Liver (tissue), 3 donors: ENCODE results near the gene OTOG.

Experiments
- CTCF ChIP-seq: fragments of 150-350 bp; IDR thresholded peaks from 2 replicates; pipeline ENCODE4 v1.5.1; 2017; ENCODE audit warnings: improper control_type of control experiment, low read depth, low read length; ENCODE audit not compliant: missing input control
- FOXA1 ChIP-seq: IDR thresholded peaks from 2 replicates; pipeline ENCODE4 v1.6.1; 2016; ENCODE audit warnings: antibody characterized with exemption
- FOXA2 ChIP-seq: IDR thresholded peaks from 2 replicates; pipeline ENCODE4 v1.6.1; 2016; ENCODE audit warnings: antibody characterized with exemption
- GABPA ChIP-seq, 2 donors: IDR thresholded peaks in 1 of 2; conservative IDR thresholded peaks in 1 of 2; 2 replicates each; pipeline ENCODE4 v1.6.1; 2016; ENCODE audit warnings: antibody characterized with exemption in 2 of 2, mild to moderate bottlenecking in 1 of 2, moderate library complexity in 1 of 2
- JUND ChIP-seq, 2 donors: IDR thresholded peaks; 2 replicates each; pipeline ENCODE4 v1.6.1; 2016; ENCODE audit warnings: antibody characterized with exemption in 2 of 2
- MAX ChIP-seq: IDR thresholded peaks from 2 replicates; pipeline ENCODE4 v1.6.1; 2016; ENCODE audit warnings: antibody characterized with exemption
- REST ChIP-seq: IDR thresholded peaks from 2 replicates; pipeline ENCODE4 v1.6.1; 2016; ENCODE audit warnings: antibody characterized with exemption, mild to moderate bottlenecking
- RXRA ChIP-seq, 2 donors: IDR thresholded peaks; 2 replicates each; pipeline ENCODE4 v1.6.1; 2017 to 2018; ENCODE audit warnings: antibody characterized with exemption in 2 of 2, mild to moderate bottlenecking in 1 of 2
- SP1 ChIP-seq: IDR thresholded peaks from 2 replicates; pipeline ENCODE4 v1.6.1; 2018; ENCODE audit warnings: antibody characterized with exemption, mild to moderate bottlenecking
- TAF1 ChIP-seq: conservative IDR thresholded peaks from 2 replicates; pipeline ENCODE4 v1.6.1; 2016; ENCODE audit warnings: antibody characterized with exemption, mild to moderate bottlenecking
- YY1 ChIP-seq: IDR thresholded peaks from 2 replicates; pipeline ENCODE4 v1.6.1; 2016; ENCODE audit warnings: antibody characterized with exemption, mild to moderate bottlenecking
- ZBTB33 ChIP-seq: IDR thresholded peaks from 2 replicates; pipeline ENCODE4 v1.6.1; 2016; ENCODE audit warnings: antibody characterized with exemption
- donor health status: healthy.
- donor health status: healthy.

GRCh38 chr11:17588721-17589120 is 41.7 kb downstream of the OTOG start:
- TF ChIP-seq CTCF: no peak
- TF ChIP-seq REST: no peak
- no peak for TF ChIP-seq MAX
- TF ChIP-seq FOXA2: no peak
- TF ChIP-seq GABPA (IDR thresholded peaks at IDR 0.05 in 1 of 2, conservative IDR thresholded peaks at IDR 0.05 in 1 of 2): no peak
- TF ChIP-seq SP1: no peak
- TF ChIP-seq YY1: no peak
- TF ChIP-seq ZBTB33: no peak
- TF ChIP-seq RXRA (IDR thresholded peaks at IDR 0.05): no peak
- no peak for TF ChIP-seq TAF1
- TF ChIP-seq FOXA1: no peak
- TF ChIP-seq JUND (IDR thresholded peaks at IDR 0.05): no peak
